Keratinocyte (primary cell): ENCODE measurements around the gene RAB12. TPM values are rescaled to one million over a fixed set of nuclear protein-coding genes. Genes with fewer than 3 reads are reported as not detected.

Experiments
- DNase-seq: peaks from one replicate; pipeline ENCODE4 v3.0.0-alpha.2; 2011; ENCODE audit warnings: low read depth, missing footprints, low spot score
- FAIRE-seq: peaks from 2 replicates; lab custom pipeline; 2011; peaks lifted over from hg19 to GRCh38; lab: Jason Lieb, UNC
- H2AFZ ChIP-seq: 2 replicates; pipeline ENCODE4 v1.6.0; 2012; ENCODE audit warnings: low read length, control low read depth, inconsistent platforms; ENCODE audit not compliant: control insufficient read depth
- H3K27ac ChIP-seq: 2 replicates; pipeline ENCODE4 v1.5.1; 2011; ENCODE audit warnings: low read length; ENCODE audit not compliant: control insufficient read depth, insufficient read depth
- H3K27me3 ChIP-seq: 3 replicates; pipeline ENCODE4 v1.6.0; 2011; ENCODE audit warnings: low read length; ENCODE audit not compliant: control insufficient read depth, insufficient read depth; ENCODE audit errors: extremely low read depth
- H3K36me3 ChIP-seq, 2 experiments: 2 replicates in 1 of 2; 3 replicates in 1 of 2; pipeline ENCODE4 v1.5.1; 2011; ENCODE audit warnings: low read length in 2 of 2, mild to moderate bottlenecking in 1 of 2; ENCODE audit not compliant: control insufficient read depth in 2 of 2, insufficient read depth in 2 of 2; ENCODE audit errors: extremely low read depth in 1 of 2
- H3K4me1 ChIP-seq: 3 replicates; pipeline ENCODE4 v1.5.1; 2011; ENCODE audit warnings: low read length; ENCODE audit not compliant: control insufficient read depth, insufficient read depth; ENCODE audit errors: extremely low read depth
- H3K4me2 ChIP-seq: 3 replicates; pipeline ENCODE4 v1.6.0; 2011; ENCODE audit warnings: low read depth, low read length; ENCODE audit not compliant: control insufficient read depth, insufficient read depth; ENCODE audit errors: extremely low read depth
- H3K4me3 ChIP-seq, 3 experiments: fragments of 200-600 bp in 1 of 3; sonication (generic) in 1 of 3; 2 replicates in 2 of 3; 3 replicates in 1 of 3; pipeline ENCODE4 v1.5.1; 2011 to 2016; ENCODE audit warnings: low read length in 3 of 3, mild to moderate bottlenecking in 3 of 3, control low read depth in 2 of 3, inconsistent platforms in 1 of 3, low read depth in 1 of 3, mixed read lengths in 1 of 3, mixed run types in 1 of 3, moderate library complexity in 1 of 3; ENCODE audit not compliant: control insufficient read depth in 2 of 3, insufficient read depth in 2 of 3; ENCODE audit errors: extremely low read depth in 1 of 3
- H3K79me2 ChIP-seq: 2 replicates; pipeline ENCODE4 v1.6.0; 2012; ENCODE audit warnings: low read length; ENCODE audit not compliant: control insufficient read depth, insufficient read depth
- H3K9ac ChIP-seq: 3 replicates; pipeline ENCODE4 v1.6.0; 2011; ENCODE audit warnings: low read length; ENCODE audit not compliant: control insufficient read depth, insufficient read depth; ENCODE audit errors: extremely low read depth
- H3K9me1 ChIP-seq: 3 replicates; pipeline ENCODE4 v1.6.0; 2011; ENCODE audit warnings: low read length; ENCODE audit not compliant: control insufficient read depth, insufficient read depth; ENCODE audit errors: extremely low read depth
- H3K9me3 ChIP-seq: 2 replicates; pipeline ENCODE4 v1.5.1; 2012; ENCODE audit warnings: low read depth, low read length; ENCODE audit not compliant: control insufficient read depth
- H4K20me1 ChIP-seq: 3 replicates; pipeline ENCODE4 v1.6.0; 2011; ENCODE audit warnings: low read length; ENCODE audit not compliant: control insufficient read depth, insufficient read depth; ENCODE audit errors: extremely low read depth
- CTCF ChIP-seq, 3 experiments: IDR thresholded peaks in 1 of 3; conservative IDR thresholded peaks in 1 of 3; optimal IDR thresholded peaks in 1 of 3; 2 replicates in 2 of 3; 3 replicates in 1 of 3; pipeline versions ENCODE3 to v1.5.1; 2011; ENCODE audit warnings: low read length in 3 of 3, mild to moderate bottlenecking in 3 of 3, moderate library complexity in 2 of 3, control low read depth in 1 of 3, inconsistent platforms in 1 of 3; ENCODE audit not compliant: insufficient read depth in 2 of 3; ENCODE audit errors: extremely low read depth in 1 of 3
- EZH2 ChIP-seq: IDR thresholded peaks from one replicate; pipeline ENCODE4 v1.6.1; 2012; ENCODE audit warnings: inconsistent platforms, mild to moderate bottlenecking, low read length, moderate library complexity
- dilution Hi-C: fragments of 300-500 bp; cut with MboI; formaldehyde crosslinking; loops from one replicate; pipeline ENCODE4 v1.7.0; 2020; ENCODE audit warnings: low sequenced_read_pairs; ENCODE audit not compliant: extremely low pct_ligation_motif_present
- polyA plus RNA-seq, 5 experiments: library from polyadenylated mRNA; depleted of rRNA in 3 of 5; stranded (reverse) in 3 of 5; stranded (forward) in 1 of 5; unstranded in 1 of 5; fragments of >200 nt; gene quantifications; 1 replicate in 1 of 5; 2 replicates in 3 of 5; 3 replicates in 1 of 5; pipeline versions ENCODE4 v1.2.1 to v1.2.3, GENCODE V29; 2011 to 2012; ENCODE audit warnings: missing spikeins in 2 of 5, low read depth in 1 of 5, low replicate concordance in 1 of 5

The RAB12 gene
- polyA plus RNA-seq, 1 donor (not counting 4 experiments of a cell fraction or from before 2014, with no cell fraction given): 46.4 TPM

GRCh38 chr18:8659609-8660242, 50.5 kb downstream of the RAB12 start:
- no peaks in the 10 kb centered on the region for H3K79me2 ChIP-seq
- TF ChIP-seq CTCF (optimal IDR thresholded peaks at IDR 0.05 in 1 of 3, IDR thresholded peaks at IDR 0.05 in 1 of 3, conservative IDR thresholded peaks at IDR 0.05 in 1 of 3; ENCODE audit: extremely low read depth in 1 of 3, insufficient read depth in 2 of 3, low read length in 3 of 3) (no peak), EZH2 (no peak)
- H3K4me1 ChIP-seq: peaks cover 12% of the 10 kb centered on the region
- dilution Hi-C loops: no loop called here
- no peaks in the 10 kb centered on the region for H3K9me3 ChIP-seq
- no peaks in the 10 kb centered on the region for H4K20me1 ChIP-seq
- no peak overlapping the region for H3K4me2 ChIP-seq
- DNase-seq (no peak), FAIRE-seq (no peak)
- H3K27ac ChIP-seq: no peak overlapping the region
- H3K9me1 ChIP-seq: no peaks in the 10 kb centered on the region
- H2AFZ ChIP-seq: no peak overlapping the region
- no peaks in the 10 kb centered on the region for H3K27me3 ChIP-seq
- H3K4me3 ChIP-seq: no peak overlapping the region
- H3K9ac ChIP-seq: no peak overlapping the region
- H3K36me3 ChIP-seq: no peaks in the 10 kb centered on the region

- FAIRE-seq (no peak), DNase-seq (no peak)
- Histone ChIP-seq H3K4me3 (no peak overlapping the region), H3K9ac (no peak overlapping the region), H3K79me2 (no peaks in the 10 kb centered on the region), H3K4me2 (no peak overlapping the region), H3K4me1 (peaks cover 15% of the 10 kb centered on the region), H3K9me1 (no peaks in the 10 kb centered on the region), H2AFZ (no peak overlapping the region), H3K36me3 (no peaks in the 10 kb centered on the region), H4K20me1 (no peaks in the 10 kb centered on the region), H3K27ac (no peak overlapping the region), H3K9me3 (no peaks in the 10 kb centered on the region), H3K27me3 (no peaks in the 10 kb centered on the region)
- TF ChIP-seq EZH2 (no peak), CTCF (optimal IDR thresholded peaks at IDR 0.05 in 1 of 3, IDR thresholded peaks at IDR 0.05 in 1 of 3, conservative IDR thresholded peaks at IDR 0.05 in 1 of 3; ENCODE audit: extremely low read depth in 1 of 3, insufficient read depth in 2 of 3, low read length in 3 of 3) (no peak)
- dilution Hi-C loops: no loop called here
Observed at GRCh38 chr18:8660316-8660715, 51.1 kb downstream of the RAB12 start.
